ENCODE data around the gene CSH1. TPM values are rescaled to one million over a fixed set of nuclear protein-coding genes. Genes with fewer than 3 reads are reported as not detected.
"Not testable (repeated sequence)": the region's sequence is repeated elsewhere in the genome, so short reads cannot be mapped to it uniquely, and the experiment has no call there.

The CSH1 gene
- polyA plus RNA-seq, 1 donor, result 0.30 TPM

DNA sequence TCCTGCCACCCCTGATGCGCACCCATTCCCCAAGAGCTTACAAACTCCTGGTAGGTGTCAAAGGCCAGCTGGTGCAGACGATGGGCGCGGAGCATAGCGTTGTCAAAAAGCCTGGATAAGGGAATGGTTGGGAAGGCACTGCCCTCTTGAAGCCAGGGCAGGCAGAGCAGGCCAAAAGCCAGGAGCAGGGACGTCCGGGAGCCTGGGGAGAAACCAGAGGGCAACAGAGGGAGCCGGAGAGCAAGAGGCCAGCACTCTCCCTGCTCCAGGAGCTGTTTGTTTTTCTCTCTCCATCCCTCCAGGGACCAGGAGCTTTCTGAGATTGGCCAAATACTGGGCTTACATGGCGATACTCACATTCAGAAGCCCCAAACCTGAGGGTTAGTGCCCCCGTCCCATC lies 21.9 kb upstream of the CSH1 start:
- H3K27me3 ChIP-seq (ENCODE audit: control insufficient read depth, insufficient read depth, low read length), result peaks cover 4% of the 10 kb centered on the region
- no peak for DNase-seq
- no CpG with 5 or more reads among the region's 10 CpGs for WGBS (ENCODE audit: insufficient coverage, low lambda C conversion rate)

DNA sequence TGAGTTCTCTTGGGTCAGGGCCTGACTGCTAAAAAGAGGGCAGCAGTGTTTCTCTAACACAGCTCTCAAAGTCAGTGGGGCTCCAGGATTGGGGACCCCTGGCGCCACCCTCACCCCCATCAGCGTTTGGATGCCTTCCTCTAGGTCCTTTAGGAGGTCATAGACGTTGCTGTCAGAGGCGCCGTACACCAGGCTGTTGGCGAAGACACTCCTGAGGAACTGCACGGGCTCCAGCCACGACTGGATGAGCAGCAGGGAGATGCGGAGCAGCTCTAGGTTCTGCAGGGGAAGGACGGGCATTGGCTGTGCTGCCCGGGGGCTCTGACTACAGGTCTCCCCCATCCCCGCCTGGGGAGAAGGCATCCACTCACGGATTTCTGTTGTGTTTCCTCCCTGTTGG lies 21.3 kb upstream of the CSH1 start:
- H3K27me3 ChIP-seq (ENCODE audit: control insufficient read depth, insufficient read depth, low read length), result peaks cover 4% of the 10 kb centered on the region
- no peaks in the 10 kb centered on the region for H3K36me3 ChIP-seq (ENCODE audit: control insufficient read depth, insufficient read depth, low read length)
- no peak overlapping the region for H3K4me3 ChIP-seq (ENCODE audit: low read length)
- H3K4me1 ChIP-seq (ENCODE audit: control insufficient read depth, insufficient read depth, low read length), result no peaks in the 10 kb centered on the region
- no peaks in the 10 kb centered on the region for H3K9me3 ChIP-seq (ENCODE audit: control insufficient read depth, low read depth, low read length)
- WGBS (ENCODE audit: insufficient coverage, low lambda C conversion rate), result no CpG with 5 or more reads among the region's 13 CpGs
- no peak for DNase-seq
- H3K27ac ChIP-seq (ENCODE audit: low read length), result no peak overlapping the region

More for the DNA sequence above, 21.9 kb upstream of the CSH1 start:
- H3K36me3 ChIP-seq (ENCODE audit: control insufficient read depth, insufficient read depth, low read length), result no peaks in the 10 kb centered on the region
- H3K4me1 ChIP-seq (ENCODE audit: control insufficient read depth, insufficient read depth, low read length), result no peaks in the 10 kb centered on the region
- no peak overlapping the region for H3K27ac ChIP-seq (ENCODE audit: low read length)
- no peaks in the 10 kb centered on the region for H3K9me3 ChIP-seq (ENCODE audit: control insufficient read depth, low read depth, low read length)
- H3K4me3 ChIP-seq (ENCODE audit: low read length), result no peak overlapping the region

DNA sequence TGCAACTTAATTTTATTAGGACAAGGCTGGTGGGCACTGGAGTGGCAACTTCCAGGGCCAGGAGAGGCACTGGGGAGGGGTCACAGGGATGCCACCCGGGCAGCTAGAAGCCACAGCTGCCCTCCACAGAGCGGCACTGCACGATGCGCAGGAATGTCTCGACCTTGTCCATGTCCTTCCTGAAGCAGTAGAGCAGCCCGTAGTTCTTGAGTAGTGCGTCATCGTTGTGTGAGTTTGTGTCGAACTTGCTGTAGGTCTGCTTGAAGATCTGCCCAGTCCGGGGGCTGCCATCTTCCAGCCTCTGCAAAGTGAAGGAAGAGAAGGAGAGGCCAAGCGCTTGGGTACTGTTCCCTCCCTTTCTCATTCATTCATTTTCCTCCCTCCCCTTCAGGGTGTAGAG lies 20.8 kb upstream of the CSH1 start:
- no CpG with 5 or more reads among the region's 11 CpGs for WGBS (ENCODE audit: insufficient coverage, low lambda C conversion rate)
- H3K4me3 ChIP-seq (ENCODE audit: low read length); H3K9me3 ChIP-seq (ENCODE audit: control insufficient read depth, low read depth, low read length); H3K27me3 ChIP-seq (ENCODE audit: control insufficient read depth, insufficient read depth, low read length); H3K36me3 ChIP-seq (ENCODE audit: control insufficient read depth, insufficient read depth, low read length); DNase-seq; H3K27ac ChIP-seq (ENCODE audit: low read length); H3K4me1 ChIP-seq (ENCODE audit: control insufficient read depth, insufficient read depth, low read length): not testable (repeated sequence)

DNA sequence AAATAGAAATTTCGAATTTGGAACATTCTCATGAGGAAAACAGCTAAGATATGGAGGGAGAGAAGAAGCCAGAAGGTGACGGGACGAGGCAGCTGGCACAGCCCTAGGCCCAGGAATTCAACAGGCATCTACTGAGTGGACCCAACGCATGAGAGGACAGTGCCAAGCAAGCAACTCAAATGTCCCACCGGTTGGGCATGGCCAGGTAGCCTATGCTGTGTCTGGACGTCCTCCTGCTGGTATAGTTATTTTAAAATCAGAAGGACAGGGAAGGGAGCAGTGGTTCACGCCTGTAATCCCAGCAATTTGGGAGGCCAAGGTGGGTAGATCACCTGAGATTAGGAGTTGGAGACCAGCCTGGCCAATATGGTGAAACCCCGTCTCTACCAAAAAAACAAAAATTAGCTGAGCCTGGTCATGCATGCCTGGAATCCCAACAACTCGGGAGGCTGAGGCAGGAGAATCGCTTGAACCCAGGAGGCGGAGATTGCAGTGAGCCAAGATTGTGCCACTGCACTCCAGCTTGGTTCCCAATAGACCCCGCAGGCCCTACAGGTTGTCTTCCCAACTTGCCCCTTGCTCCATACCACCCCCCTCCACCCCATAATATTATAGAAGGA lies 20.3 kb upstream of the CSH1 start:
- DNase-seq, result no peak
- no peak overlapping the region for H3K4me3 ChIP-seq (ENCODE audit: low read length)
- no peaks in the 10 kb centered on the region for H3K9me3 ChIP-seq (ENCODE audit: control insufficient read depth, low read depth, low read length)
- peaks cover 4% of the 10 kb centered on the region for H3K27me3 ChIP-seq (ENCODE audit: control insufficient read depth, insufficient read depth, low read length)
- no peaks in the 10 kb centered on the region for H3K4me1 ChIP-seq (ENCODE audit: control insufficient read depth, insufficient read depth, low read length)
- no peak overlapping the region for H3K27ac ChIP-seq (ENCODE audit: low read length)
- no peaks in the 10 kb centered on the region for H3K36me3 ChIP-seq (ENCODE audit: control insufficient read depth, insufficient read depth, low read length)
- 50% methylated on average over 1 of the region's 12 CpGs for WGBS (ENCODE audit: insufficient coverage, low lambda C conversion rate)

DNA sequence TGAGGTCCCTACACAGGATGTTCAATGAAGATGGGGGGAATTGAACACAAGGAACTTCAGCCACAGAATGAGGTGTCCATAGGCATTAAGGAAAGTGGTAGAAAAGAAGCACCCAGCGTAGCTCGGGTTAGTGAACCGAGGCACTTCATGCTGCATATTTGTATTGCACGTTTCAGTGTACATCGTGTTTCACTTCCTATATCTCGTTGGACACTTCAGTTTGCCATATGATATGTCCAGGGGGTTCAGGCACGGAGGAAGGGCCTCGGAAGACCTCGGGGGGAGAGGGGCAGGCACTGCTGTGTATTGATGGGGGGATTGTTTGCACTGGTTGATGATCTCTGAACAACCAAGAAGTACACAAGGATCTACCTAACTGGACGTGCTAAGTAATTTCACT lies 19.4 kb upstream of the CSH1 start:
- not testable (repeated sequence) for H3K36me3 ChIP-seq (ENCODE audit: control insufficient read depth, insufficient read depth, low read length); H3K27me3 ChIP-seq (ENCODE audit: control insufficient read depth, insufficient read depth, low read length); DNase-seq; H3K4me1 ChIP-seq (ENCODE audit: control insufficient read depth, insufficient read depth, low read length); H3K9me3 ChIP-seq (ENCODE audit: control insufficient read depth, low read depth, low read length); H3K4me3 ChIP-seq (ENCODE audit: low read length); H3K27ac ChIP-seq (ENCODE audit: low read length)
- WGBS (ENCODE audit: insufficient coverage, low lambda C conversion rate), result 100% methylated on average over 1 of the region's 10 CpGs

DNA sequence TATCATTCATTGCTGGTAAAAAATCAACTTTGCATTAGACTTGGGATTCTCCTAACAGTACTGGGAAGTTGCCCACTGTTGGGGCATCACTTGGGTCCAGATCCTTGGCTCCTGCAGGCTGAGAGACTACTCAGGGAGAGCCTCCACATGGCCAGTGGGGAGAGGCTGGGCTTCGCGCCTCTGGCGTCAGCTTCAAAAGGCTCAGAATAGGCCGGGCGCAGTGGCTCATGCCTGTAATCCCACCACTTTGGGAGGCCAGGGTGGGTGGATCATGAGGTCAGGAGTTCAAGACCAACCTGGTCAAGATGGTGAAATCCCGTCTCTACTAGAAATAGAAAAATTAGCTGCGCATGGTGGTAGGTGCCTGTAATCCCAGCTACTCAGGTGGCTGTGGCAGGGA lies 18.1 kb upstream of the CSH1 start:
- H3K4me1 ChIP-seq (ENCODE audit: control insufficient read depth, insufficient read depth, low read length), result no peaks in the 10 kb centered on the region
- peaks cover 13% of the 10 kb centered on the region for H3K27me3 ChIP-seq (ENCODE audit: control insufficient read depth, insufficient read depth, low read length)
- no peak for DNase-seq
- H3K27ac ChIP-seq (ENCODE audit: low read length), result no peak overlapping the region
- no peaks in the 10 kb centered on the region for H3K9me3 ChIP-seq (ENCODE audit: control insufficient read depth, low read depth, low read length)
- no peak overlapping the region for H3K4me3 ChIP-seq (ENCODE audit: low read length)
- no CpG with 5 or more reads among the region's 7 CpGs for WGBS (ENCODE audit: insufficient coverage, low lambda C conversion rate)
- no peaks in the 10 kb centered on the region for H3K36me3 ChIP-seq (ENCODE audit: control insufficient read depth, insufficient read depth, low read length)

DNA sequence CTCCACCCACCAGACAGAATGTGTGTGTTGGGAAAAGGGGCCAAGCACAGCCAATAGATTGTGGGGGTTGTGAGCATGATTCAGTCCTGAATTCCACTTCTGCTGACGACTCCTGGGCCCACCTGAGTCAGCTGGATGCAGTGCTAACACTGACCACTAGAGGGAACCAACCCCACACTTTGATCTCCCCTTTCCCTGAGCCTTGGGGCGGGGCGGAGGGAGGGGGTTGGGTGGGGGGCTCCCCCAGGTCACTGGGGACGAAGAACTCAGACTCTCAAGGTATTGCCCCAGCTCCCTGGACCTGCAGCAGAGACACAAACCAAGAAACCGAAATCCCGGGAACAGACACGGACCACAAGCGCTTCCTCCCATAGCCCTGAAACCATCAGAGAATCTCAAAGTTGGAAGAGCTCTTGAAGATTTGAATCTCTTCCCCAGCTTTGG lies 15.3 kb upstream of the CSH1 start:
- Histone ChIP-seq H3K27me3 (ENCODE audit: control insufficient read depth, insufficient read depth, low read length) (peaks cover 9% of the 10 kb centered on the region), H3K4me3 (ENCODE audit: low read length) (no peak overlapping the region), H3K36me3 (ENCODE audit: control insufficient read depth, insufficient read depth, low read length) (no peaks in the 10 kb centered on the region), H3K9me3 (ENCODE audit: control insufficient read depth, low read depth, low read length) (no peaks in the 10 kb centered on the region), H3K27ac (ENCODE audit: low read length) (no peak overlapping the region), H3K4me1 (ENCODE audit: control insufficient read depth, insufficient read depth, low read length) (no peaks in the 10 kb centered on the region)
- no CpG with 5 or more reads among the region's 8 CpGs for WGBS (ENCODE audit: insufficient coverage, low lambda C conversion rate)
- no peak for DNase-seq

DNA sequence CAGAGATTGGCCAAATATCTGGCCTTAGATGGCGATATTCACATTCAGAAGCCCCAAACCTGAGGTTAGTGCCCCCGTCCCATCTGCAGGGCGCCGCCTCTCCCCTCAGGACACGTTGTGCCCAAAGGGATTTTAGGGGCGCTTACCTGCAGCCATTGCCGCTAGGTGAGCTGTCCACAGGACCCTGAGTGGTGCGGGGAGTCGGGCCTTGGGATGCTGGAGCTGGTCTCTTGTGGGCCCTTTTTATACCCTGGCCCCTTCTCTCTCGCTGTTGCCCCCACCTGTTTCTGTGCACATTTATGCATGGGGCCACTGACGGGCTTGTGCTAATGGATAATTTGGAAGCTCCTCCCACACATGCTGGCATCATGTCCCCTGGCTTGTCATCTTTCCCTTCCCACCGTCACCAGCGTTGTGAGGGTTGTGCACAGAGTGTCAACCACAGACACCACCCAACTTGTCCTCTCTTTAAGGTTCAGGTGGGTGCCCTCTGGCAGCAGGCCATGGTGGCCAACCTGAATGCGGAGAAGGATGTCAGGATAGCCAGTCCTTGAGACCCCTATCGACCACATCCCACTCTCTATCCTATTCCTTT lies 14.8 kb upstream of the CSH1 start, which contains the start of gene CSHL1:
Gene CSHL1, minus strand, starts transcription at position 218 of the 595 bp plus-strand sequence. Its CDS starts 62 bp downstream, at position 156.
- DNase-seq, result no peak
- no peaks in the 10 kb centered on the region for H3K4me1 ChIP-seq (ENCODE audit: control insufficient read depth, insufficient read depth, low read length)
- WGBS (ENCODE audit: insufficient coverage, low lambda C conversion rate), result no CpG with 5 or more reads among the region's 15 CpGs

DNA sequence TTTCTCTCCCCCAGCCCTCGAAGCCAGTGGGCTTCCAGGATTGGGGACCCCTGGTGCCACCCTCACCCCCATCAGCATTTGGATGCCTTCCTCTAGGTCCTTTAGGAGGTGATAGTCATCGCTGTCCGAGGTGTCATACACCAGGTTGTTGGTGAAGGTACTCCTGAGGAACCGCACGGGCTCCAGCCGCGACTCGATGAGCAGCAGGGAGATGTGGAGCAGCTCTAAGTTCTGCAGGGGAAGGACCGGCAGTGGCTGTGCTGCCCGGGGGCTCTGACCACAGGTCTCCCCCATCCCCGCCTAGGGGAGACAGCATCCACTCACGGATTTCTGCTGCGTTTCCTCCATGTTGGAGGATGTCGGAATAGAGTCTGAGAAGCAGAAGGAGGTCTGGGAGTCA lies 13.7 kb upstream of the CSH1 start:
- DNase-seq, result no peak
- H3K36me3 ChIP-seq (ENCODE audit: control insufficient read depth, insufficient read depth, low read length), result no peaks in the 10 kb centered on the region
- H3K27me3 ChIP-seq (ENCODE audit: control insufficient read depth, insufficient read depth, low read length), result peaks cover 9% of the 10 kb centered on the region
- no peak overlapping the region for H3K27ac ChIP-seq (ENCODE audit: low read length)
- H3K4me1 ChIP-seq (ENCODE audit: control insufficient read depth, insufficient read depth, low read length), result no peaks in the 10 kb centered on the region
- H3K9me3 ChIP-seq (ENCODE audit: control insufficient read depth, low read depth, low read length), result no peaks in the 10 kb centered on the region
- no CpG with 5 or more reads among the region's 14 CpGs for WGBS (ENCODE audit: insufficient coverage, low lambda C conversion rate)
- no peak overlapping the region for H3K4me3 ChIP-seq (ENCODE audit: low read length)

More for the DNA sequence above, 14.8 kb upstream of the CSH1 start, which contains the start of gene CSHL1:
- Histone ChIP-seq H3K4me3 (ENCODE audit: low read length) (no peak within 1 kb of the TSS), H3K27me3 (ENCODE audit: control insufficient read depth, insufficient read depth, low read length) (peaks cover 9% of the 10 kb centered on the region), H3K36me3 (ENCODE audit: control insufficient read depth, insufficient read depth, low read length) (no peaks in the 10 kb centered on the region), H3K27ac (ENCODE audit: low read length) (no peak within 1 kb of the TSS), H3K9me3 (ENCODE audit: control insufficient read depth, low read depth, low read length) (no peaks in the 10 kb centered on the region)

DNA sequence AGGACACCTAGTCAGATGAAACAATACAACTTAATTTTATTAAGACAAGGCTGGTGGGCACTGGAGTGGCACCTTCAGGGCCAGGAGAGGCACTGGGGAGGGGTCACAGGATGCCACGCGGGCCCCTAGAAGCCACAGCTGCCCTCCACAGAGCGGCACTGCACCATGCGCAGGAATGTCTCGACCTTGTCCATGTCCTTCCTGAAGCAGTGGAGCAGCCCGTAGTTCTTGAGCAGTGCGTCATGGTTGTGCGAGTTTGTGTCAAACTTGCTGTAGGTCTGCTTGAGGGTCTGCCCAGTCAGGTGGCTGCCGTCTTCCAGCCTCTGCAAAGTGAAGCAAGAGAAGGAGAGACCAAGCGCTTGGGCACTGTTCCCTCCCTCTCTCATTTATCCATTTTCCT lies 13.2 kb upstream of the CSH1 start:
- not testable (repeated sequence) for H3K4me3 ChIP-seq (ENCODE audit: low read length); H3K9me3 ChIP-seq (ENCODE audit: control insufficient read depth, low read depth, low read length); H3K27ac ChIP-seq (ENCODE audit: low read length); DNase-seq; H3K4me1 ChIP-seq (ENCODE audit: control insufficient read depth, insufficient read depth, low read length); H3K36me3 ChIP-seq (ENCODE audit: control insufficient read depth, insufficient read depth, low read length); H3K27me3 ChIP-seq (ENCODE audit: control insufficient read depth, insufficient read depth, low read length)
- no CpG with 5 or more reads among the region's 10 CpGs for WGBS (ENCODE audit: insufficient coverage, low lambda C conversion rate)

Data from large intestine (tissue), 3 donors.